ENCODE data around the gene OGDH.

The OGDH gene

DNA sequence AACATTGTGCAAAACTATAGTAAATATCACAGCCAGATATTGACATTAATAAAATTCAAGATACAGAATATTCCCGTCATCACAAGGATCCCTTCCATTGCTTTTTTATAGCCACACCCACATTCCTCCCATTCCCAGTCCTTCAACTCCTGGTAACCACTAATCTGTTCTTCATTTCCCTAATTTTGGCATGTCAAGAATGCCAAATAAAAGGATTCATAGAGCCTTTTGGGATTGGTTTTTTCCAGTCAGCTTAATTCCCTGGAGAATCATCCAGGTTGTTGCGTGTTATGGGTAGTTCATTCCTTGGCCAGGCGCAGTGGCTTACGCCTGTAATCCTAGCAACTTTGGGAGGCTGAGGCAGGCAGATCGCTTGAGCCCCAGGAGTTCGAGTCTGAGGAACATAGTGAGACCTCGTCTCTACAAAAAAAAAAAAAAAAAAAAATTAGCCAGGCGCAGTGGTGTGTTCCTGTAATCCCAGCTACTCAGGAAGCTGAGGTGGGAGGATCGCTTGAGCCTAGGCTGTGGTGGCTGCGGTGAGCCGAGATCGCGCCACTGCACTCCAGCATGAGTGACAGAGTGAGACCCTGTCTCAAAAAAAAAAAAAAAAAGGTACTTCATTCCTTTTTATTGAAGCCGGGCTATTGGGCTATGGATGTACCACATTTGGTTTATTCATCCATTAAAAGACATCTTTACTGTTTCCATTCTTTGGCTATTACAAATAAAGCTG lies 2.7 kb downstream of the OGDH start:
- H3K9me3 ChIP-seq (ENCODE audit: control insufficient read depth, insufficient read depth, low read depth, low read length) = no peaks in the 10 kb centered on the region
- H3K36me3 ChIP-seq (ENCODE audit: control insufficient read depth in 2 of 2, insufficient read depth in 1 of 2, low read length in 2 of 2) = no peaks in the 10 kb centered on the region; a peak in 1 of 3 replicates
- no peak overlapping the region for H3K4me3 ChIP-seq (ENCODE audit: low read depth, low read length)
- POLR2A ChIA-PET = interaction anchor here (0.6 to 0.7 kb wide), 2 partner anchors 237 to 624 kb away, joined by 3 to 6 read pairs; no protein-coding TSS in a partner anchor
- H3K4me1 ChIP-seq (ENCODE audit: control insufficient read depth, insufficient read depth, low read length) = no peaks in the 10 kb centered on the region
- TF ChIP-seq, protein P1, sequence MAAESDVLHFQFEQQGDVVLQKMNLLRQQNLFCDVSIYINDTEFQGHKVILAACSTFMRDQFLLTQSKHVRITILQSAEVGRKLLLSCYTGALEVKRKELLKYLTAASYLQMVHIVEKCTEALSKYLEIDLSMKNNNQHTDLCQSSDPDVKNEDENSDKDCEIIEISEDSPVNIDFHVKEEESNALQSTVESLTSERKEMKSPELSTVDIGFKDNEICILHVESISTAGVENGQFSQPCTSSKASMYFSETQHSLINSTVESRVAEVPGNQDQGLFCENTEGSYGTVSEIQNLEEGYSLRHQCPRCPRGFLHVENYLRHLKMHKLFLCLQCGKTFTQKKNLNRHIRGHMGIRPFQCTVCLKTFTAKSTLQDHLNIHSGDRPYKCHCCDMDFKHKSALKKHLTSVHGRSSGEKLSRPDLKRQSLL (tag by site-specific recombination; IDR thresholded peaks at IDR 0.05) = no peak
- TF ChIP-seq IKZF3 (tag by site-specific recombination; IDR thresholded peaks at IDR 0.05) (peak; percentile 54), EGR2 (tag by site-specific recombination; IDR thresholded peaks at IDR 0.05; ENCODE audit: low read depth) (no peak), GLIS1 (tag by site-specific recombination; IDR thresholded peaks at IDR 0.05) (no peak), ZNF560 (tag by site-specific recombination; IDR thresholded peaks at IDR 0.05; ENCODE audit: borderline replicate concordance) (no peak)
- TF ChIP-seq, protein P2, sequence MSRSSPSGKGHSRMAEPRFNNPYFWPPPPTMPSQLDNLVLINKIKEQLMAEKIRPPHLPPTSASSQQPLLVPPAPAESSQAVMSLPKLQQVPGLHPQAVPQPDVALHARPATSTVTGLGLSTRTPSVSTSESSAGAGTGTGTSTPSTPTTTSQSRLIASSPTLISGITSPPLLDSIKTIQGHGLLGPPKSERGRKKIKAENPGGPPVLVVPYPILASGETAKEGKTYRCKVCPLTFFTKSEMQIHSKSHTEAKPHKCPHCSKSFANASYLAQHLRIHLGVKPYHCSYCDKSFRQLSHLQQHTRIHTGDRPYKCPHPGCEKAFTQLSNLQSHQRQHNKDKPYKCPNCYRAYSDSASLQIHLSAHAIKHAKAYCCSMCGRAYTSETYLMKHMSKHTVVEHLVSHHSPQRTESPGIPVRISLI (tag by site-specific recombination; IDR thresholded peaks at IDR 0.05) = peak; percentile 65; the same call in 1 of the 2 replicates
- CTCF ChIA-PET = interaction anchor here (0.6 kb wide), 1 partner anchor 16 kb away, joined by 4 read pairs; no protein-coding TSS in a partner anchor
- H3K27ac ChIP-seq (ENCODE audit: extremely low read depth, low read depth, low read length) = no peak overlapping the region

DNA sequence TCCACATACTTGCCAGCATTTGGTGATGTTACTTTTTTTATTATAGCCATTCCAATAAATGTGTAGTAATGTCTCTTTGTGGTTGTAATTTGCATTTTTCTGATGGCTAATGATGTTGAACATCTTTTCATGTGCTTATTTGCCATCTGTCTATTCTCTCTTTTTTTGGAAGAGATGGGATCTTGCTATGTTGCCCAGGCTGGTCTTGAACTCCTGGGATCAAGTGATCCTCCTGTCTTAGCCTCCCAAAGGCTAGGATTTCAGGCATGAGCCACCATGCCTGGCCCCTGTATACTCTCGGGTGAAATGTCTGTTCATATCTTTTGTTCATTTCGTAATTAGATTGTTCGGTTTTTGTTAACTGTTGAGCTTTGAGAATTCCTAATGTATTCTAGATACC lies 3.4 kb downstream of the OGDH start:
- POLR2A ChIA-PET = interaction anchor here (0.6 kb wide), 1 partner anchor 210 kb away, joined by 4 read pairs; no protein-coding TSS in a partner anchor
- Histone ChIP-seq H3K36me3 (ENCODE audit: control insufficient read depth in 2 of 2, insufficient read depth in 1 of 2, low read length in 2 of 2) (no peaks in the 10 kb centered on the region; a peak in 1 of 3 replicates), H3K9me3 (ENCODE audit: control insufficient read depth, insufficient read depth, low read depth, low read length) (no peaks in the 10 kb centered on the region), H3K4me3 (ENCODE audit: low read depth, low read length) (no peak overlapping the region), H3K4me1 (ENCODE audit: control insufficient read depth, insufficient read depth, low read length) (no peaks in the 10 kb centered on the region), H3K27ac (ENCODE audit: extremely low read depth, low read depth, low read length) (no peak overlapping the region)
- TF ChIP-seq ZNF121 (tag by site-specific recombination; IDR thresholded peaks at IDR 0.05) = peak; percentile 91
- TF ChIP-seq RBAK (tag by site-specific recombination; IDR thresholded peaks at IDR 0.05) = no peak
- TF ChIP-seq, protein P3, sequence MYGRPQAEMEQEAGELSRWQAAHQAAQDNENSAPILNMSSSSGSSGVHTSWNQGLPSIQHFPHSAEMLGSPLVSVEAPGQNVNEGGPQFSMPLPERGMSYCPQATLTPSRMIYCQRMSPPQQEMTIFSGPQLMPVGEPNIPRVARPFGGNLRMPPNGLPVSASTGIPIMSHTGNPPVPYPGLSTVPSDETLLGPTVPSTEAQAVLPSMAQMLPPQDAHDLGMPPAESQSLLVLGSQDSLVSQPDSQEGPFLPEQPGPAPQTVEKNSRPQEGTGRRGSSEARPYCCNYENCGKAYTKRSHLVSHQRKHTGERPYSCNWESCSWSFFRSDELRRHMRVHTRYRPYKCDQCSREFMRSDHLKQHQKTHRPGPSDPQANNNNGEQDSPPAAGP (tag by site-specific recombination; IDR thresholded peaks at IDR 0.05) = no peak
- CTCF ChIA-PET = interaction anchor here (0.6 to 0.7 kb wide), 2 partner anchors 16 to 217 kb away, joined by 3 to 4 read pairs; no protein-coding TSS in a partner anchor

DNA sequence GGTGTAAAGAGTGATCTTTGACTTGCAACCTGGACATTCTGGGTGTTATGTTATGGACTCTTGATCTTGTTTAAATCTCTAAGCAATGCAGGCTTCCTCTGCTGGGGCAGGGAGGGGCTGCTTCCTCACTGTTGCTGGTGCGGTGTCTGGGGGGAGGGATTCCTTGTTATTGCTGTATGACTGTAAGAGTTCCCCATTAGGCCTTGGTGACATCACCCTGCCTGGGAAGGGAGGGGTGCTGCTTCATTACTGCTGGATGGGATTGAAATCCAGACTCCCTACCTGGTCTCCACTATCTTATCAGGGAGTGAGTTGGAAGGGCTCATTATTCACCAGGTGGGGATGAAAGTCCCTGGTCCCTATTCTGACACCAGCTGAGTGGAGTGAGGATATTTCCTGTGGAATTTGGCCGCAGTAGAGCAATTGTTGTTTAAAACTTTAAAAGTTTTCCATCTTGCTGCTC lies 8.8 kb downstream of the OGDH start:
- H3K27ac ChIP-seq (ENCODE audit: extremely low read depth, low read depth, low read length) = no peak overlapping the region
- H3K9me3 ChIP-seq (ENCODE audit: control insufficient read depth, insufficient read depth, low read depth, low read length) = no peaks in the 10 kb centered on the region
- POLR2A ChIA-PET = no interaction called here
- H3K4me1 ChIP-seq (ENCODE audit: control insufficient read depth, insufficient read depth, low read length) = peaks cover 14% of the 10 kb centered on the region; the same call in 1 of the 2 replicates
- CTCF ChIA-PET = no interaction called here
- H3K36me3 ChIP-seq (ENCODE audit: control insufficient read depth in 2 of 2, insufficient read depth in 1 of 2, low read length in 2 of 2) = no peaks in the 10 kb centered on the region; a peak in 1 of 3 replicates
- H3K4me3 ChIP-seq (ENCODE audit: low read depth, low read length) = no peak overlapping the region
- TF ChIP-seq, protein P2 (tag by site-specific recombination; IDR thresholded peaks at IDR 0.05) = no peak
- TF ChIP-seq MZF1 (tag by site-specific recombination; IDR thresholded peaks at IDR 0.05; ENCODE audit: borderline replicate concordance) (peak; percentile 65; the same call in 1 of the 2 replicates), ZNF629 (tag by site-specific recombination; IDR thresholded peaks at IDR 0.05) (peak; percentile 91), ZNF423 (tag by site-specific recombination; IDR thresholded peaks at IDR 0.05) (no peak), SCRT2 (tag by site-specific recombination; IDR thresholded peaks at IDR 0.05) (peak; percentile 81), ZNF366 (tag by site-specific recombination; conservative IDR thresholded peaks at IDR 0.05) (peak; percentile 57), ZBTB17 (tag by site-specific recombination; IDR thresholded peaks at IDR 0.05) (no peak), ZBTB48 (tag by site-specific recombination; IDR thresholded peaks at IDR 0.05) (peak; percentile 60), SP7 (tag by site-specific recombination; IDR thresholded peaks at IDR 0.05) (peak; percentile 59; the same call in 1 of the 2 replicates), ZBTB21 (tag by site-specific recombination; IDR thresholded peaks at IDR 0.05) (peak; percentile 48; the same call in 1 of the 2 replicates)
- TF ChIP-seq, protein P4, sequence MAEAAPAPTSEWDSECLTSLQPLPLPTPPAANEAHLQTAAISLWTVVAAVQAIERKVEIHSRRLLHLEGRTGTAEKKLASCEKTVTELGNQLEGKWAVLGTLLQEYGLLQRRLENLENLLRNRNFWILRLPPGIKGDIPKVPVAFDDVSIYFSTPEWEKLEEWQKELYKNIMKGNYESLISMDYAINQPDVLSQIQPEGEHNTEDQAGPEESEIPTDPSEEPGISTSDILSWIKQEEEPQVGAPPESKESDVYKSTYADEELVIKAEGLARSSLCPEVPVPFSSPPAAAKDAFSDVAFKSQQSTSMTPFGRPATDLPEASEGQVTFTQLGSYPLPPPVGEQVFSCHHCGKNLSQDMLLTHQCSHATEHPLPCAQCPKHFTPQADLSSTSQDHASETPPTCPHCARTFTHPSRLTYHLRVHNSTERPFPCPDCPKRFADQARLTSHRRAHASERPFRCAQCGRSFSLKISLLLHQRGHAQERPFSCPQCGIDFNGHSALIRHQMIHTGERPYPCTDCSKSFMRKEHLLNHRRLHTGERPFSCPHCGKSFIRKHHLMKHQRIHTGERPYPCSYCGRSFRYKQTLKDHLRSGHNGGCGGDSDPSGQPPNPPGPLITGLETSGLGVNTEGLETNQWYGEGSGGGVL (tag by site-specific recombination; IDR thresholded peaks at IDR 0.05) = 0 out of 2 replicates have a peak, but pooled peaks have one; percentile 20
- TF ChIP-seq, protein P5, sequence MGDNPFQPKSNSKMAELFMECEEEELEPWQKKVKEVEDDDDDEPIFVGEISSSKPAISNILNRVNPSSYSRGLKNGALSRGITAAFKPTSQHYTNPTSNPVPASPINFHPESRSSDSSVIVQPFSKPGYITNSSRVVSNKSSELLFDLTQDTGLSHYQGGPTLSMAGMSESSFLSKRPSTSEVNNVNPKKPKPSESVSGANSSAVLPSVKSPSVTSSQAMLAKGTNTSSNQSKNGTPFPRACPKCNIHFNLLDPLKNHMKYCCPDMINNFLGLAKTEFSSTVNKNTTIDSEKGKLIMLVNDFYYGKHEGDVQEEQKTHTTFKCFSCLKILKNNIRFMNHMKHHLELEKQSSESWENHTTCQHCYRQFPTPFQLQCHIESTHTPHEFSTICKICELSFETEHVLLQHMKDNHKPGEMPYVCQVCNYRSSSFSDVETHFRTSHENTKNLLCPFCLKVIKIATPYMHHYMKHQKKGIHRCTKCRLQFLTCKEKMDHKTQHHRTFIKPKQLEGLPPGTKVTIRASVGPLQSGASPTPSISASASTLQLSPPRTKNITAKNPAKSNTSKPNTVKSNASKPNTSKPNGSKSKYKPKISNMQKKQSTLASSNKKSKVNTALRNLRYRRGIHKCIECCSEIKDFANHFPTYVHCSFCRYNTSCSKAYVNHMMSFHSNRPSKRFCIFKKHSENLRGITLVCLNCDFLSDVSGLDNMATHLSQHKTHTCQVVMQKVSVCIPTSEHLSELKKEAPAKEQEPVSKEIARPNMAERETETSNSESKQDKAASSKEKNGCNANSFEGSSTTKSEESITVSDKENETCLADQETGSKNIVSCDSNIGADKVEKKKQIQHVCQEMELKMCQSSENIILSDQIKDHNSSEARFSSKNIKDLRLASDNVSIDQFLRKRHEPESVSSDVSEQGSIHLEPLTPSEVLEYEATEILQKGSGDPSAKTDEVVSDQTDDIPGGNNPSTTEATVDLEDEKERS (tag by site-specific recombination; IDR thresholded peaks at IDR 0.05) = no peak
